ENCODE measurements around the gene GP1BA.

DNA sequence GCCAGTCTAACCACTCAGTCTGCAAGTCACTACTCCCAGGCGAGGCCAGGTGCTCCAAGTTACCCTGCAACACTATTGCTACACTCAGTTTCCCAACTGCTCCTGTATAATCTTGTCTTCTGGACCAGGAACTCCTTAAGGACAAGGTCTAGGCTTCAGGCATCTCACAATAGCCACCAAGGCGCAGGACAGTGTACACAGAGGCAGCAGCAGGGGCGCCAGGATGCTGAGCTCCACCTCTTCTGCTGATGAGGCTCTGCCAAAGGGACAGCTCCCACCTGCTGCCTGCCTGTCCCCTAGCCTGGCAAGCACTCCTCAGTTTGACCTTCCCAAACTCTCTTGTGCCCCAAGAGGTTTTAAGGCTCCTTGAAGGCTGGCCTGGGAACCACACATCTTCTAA, 4.4 kb downstream of the GP1BA start:
- TF ChIP-seq JUNB (IDR thresholded peaks at IDR 0.05; ENCODE audit: unreplicated experiment) (no peak), EZH2 (IDR thresholded peaks at IDR 0.05; ENCODE audit: low read depth, unreplicated experiment) (no peak), ZNF331 (CRISPR knock-in tag; IDR thresholded peaks at IDR 0.05; ENCODE audit: low read depth) (no peak), POLR2AphosphoS5 (IDR thresholded peaks at IDR 0.05; ENCODE audit: low read depth) (no peak), EZH2phosphoT487 (IDR thresholded peaks at IDR 0.05; ENCODE audit: unreplicated experiment) (no peak)
- TF ChIP-seq, protein P1, sequence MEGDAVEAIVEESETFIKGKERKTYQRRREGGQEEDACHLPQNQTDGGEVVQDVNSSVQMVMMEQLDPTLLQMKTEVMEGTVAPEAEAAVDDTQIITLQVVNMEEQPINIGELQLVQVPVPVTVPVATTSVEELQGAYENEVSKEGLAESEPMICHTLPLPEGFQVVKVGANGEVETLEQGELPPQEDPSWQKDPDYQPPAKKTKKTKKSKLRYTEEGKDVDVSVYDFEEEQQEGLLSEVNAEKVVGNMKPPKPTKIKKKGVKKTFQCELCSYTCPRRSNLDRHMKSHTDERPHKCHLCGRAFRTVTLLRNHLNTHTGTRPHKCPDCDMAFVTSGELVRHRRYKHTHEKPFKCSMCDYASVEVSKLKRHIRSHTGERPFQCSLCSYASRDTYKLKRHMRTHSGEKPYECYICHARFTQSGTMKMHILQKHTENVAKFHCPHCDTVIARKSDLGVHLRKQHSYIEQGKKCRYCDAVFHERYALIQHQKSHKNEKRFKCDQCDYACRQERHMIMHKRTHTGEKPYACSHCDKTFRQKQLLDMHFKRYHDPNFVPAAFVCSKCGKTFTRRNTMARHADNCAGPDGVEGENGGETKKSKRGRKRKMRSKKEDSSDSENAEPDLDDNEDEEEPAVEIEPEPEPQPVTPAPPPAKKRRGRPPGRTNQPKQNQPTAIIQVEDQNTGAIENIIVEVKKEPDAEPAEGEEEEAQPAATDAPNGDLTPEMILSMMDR (conservative IDR thresholded peaks at IDR 0.05; ENCODE audit: low read depth in 2 of 2), result no peak
- TF ChIP-seq, protein P2, sequence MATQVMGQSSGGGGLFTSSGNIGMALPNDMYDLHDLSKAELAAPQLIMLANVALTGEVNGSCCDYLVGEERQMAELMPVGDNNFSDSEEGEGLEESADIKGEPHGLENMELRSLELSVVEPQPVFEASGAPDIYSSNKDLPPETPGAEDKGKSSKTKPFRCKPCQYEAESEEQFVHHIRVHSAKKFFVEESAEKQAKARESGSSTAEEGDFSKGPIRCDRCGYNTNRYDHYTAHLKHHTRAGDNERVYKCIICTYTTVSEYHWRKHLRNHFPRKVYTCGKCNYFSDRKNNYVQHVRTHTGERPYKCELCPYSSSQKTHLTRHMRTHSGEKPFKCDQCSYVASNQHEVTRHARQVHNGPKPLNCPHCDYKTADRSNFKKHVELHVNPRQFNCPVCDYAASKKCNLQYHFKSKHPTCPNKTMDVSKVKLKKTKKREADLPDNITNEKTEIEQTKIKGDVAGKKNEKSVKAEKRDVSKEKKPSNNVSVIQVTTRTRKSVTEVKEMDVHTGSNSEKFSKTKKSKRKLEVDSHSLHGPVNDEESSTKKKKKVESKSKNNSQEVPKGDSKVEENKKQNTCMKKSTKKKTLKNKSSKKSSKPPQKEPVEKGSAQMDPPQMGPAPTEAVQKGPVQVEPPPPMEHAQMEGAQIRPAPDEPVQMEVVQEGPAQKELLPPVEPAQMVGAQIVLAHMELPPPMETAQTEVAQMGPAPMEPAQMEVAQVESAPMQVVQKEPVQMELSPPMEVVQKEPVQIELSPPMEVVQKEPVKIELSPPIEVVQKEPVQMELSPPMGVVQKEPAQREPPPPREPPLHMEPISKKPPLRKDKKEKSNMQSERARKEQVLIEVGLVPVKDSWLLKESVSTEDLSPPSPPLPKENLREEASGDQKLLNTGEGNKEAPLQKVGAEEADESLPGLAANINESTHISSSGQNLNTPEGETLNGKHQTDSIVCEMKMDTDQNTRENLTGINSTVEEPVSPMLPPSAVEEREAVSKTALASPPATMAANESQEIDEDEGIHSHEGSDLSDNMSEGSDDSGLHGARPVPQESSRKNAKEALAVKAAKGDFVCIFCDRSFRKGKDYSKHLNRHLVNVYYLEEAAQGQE (IDR thresholded peaks at IDR 0.05; ENCODE audit: unreplicated experiment), result no peak
